Activated naive CD8-positive, alpha-beta T cell (primary cell): ENCODE results near the gene GPR26.
"Not testable (repeated sequence)": the region's sequence is repeated elsewhere in the genome, so short reads cannot be mapped to it uniquely, and the experiment has no call there.

Experiments used
- H3K27ac Mint-ChIP-seq: one replicate; pipeline ENCODE4 v1.8.0; 2021; ENCODE audit warnings: mixed read lengths
- H3K27me3 Mint-ChIP-seq: one replicate; pipeline ENCODE4 v1.8.0; 2021; ENCODE audit warnings: mixed read lengths
- H3K36me3 Mint-ChIP-seq: one replicate; pipeline ENCODE4 v1.8.0; 2021; ENCODE audit warnings: mixed read lengths
- H3K4me1 Mint-ChIP-seq: one replicate; pipeline ENCODE4 v1.8.0; 2021; ENCODE audit warnings: low read depth, mixed read lengths
- H3K4me3 Mint-ChIP-seq: one replicate; pipeline ENCODE4 v1.8.0; 2021; ENCODE audit warnings: mild to moderate bottlenecking, mixed read lengths
- H3K9me3 Mint-ChIP-seq: one replicate; pipeline ENCODE4 v1.8.0; 2021; ENCODE audit warnings: low read depth, mixed read lengths

GPR26 gene

DNA sequence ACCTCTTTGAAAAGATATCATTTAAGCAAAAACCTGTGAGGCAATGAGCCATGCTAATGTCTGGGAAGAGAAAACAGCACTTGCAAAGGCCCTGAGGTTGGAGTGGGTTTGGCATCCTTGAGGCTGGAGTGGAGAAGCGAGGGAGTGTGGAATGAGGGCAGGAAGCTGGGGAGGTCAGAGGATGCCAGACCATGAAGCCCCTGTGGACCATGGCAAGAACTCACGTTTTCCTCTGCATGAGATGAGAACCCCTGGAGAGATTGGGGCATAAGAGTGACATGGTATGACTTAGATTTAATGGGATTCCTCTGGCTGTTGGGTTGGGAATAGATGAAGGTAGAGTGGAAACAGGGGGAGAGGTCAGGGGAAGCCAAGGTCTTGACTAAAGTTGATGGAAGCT is 49.4 kb downstream of the GPR26 start:
- Mint-ChIP-seq H3K9me3 (no peaks in the 10 kb centered on the region), H3K27ac (no peak overlapping the region), H3K4me1 (no peaks in the 10 kb centered on the region), H3K27me3 (peaks cover 2% of the 10 kb centered on the region), H3K36me3 (no peaks in the 10 kb centered on the region), H3K4me3 (no peak overlapping the region)

DNA sequence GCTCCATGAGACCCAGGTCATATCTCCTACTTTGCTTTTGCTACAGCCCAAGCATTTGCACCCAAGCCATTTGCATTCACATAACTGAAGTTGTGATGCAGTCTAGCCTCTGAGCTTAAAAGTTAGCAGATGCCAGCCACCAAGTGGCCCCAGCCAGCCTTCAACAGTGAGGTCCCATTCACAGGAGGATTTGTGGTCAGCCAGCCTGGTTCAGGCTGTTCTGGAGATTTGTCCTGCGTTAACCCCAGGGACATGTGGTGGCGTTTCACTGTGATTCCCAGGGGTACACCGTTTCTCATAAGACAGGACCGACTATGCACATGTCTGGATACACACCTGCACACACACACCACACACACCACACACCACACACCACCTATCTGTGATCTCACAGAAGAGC is 51.2 kb downstream of the GPR26 start:
- no peaks in the 10 kb centered on the region for H3K9me3 Mint-ChIP-seq
- H3K4me3 Mint-ChIP-seq = no peak overlapping the region
- H3K4me1 Mint-ChIP-seq = no peaks in the 10 kb centered on the region
- no peaks in the 10 kb centered on the region for H3K36me3 Mint-ChIP-seq
- H3K27me3 Mint-ChIP-seq = peaks cover 4% of the 10 kb centered on the region
- no peak overlapping the region for H3K27ac Mint-ChIP-seq

DNA sequence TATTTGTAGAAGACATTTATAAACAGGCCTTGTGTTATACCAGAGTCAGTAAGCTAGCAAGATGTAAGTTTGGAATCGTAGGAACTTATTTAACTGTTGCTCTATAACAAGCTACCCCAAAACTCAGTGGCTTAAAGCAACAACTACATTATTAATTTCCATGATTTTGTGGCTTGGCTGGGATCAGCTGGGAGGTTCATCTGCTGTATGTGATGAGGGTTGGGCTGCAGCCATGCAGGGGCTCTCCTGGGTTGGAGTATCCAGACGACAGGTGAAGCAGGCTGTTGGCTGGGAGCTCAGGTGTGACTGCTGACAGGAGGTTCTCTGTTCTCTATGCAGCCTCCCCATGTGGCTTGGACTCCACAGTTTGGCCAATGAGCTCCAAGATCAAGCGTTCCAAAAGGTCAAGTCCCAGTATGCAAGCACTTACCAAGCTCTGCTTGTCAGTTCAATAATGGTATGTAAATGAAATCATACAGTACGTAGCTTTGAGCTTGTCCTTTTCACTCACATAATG is 52.4 kb downstream of the GPR26 start:
- no peaks in the 10 kb centered on the region for H3K36me3 Mint-ChIP-seq
- peaks cover 2% of the 10 kb centered on the region for H3K27me3 Mint-ChIP-seq
- no peak overlapping the region for H3K4me3 Mint-ChIP-seq
- H3K9me3 Mint-ChIP-seq = no peaks in the 10 kb centered on the region
- H3K27ac Mint-ChIP-seq = no peak overlapping the region
- no peaks in the 10 kb centered on the region for H3K4me1 Mint-ChIP-seq

DNA sequence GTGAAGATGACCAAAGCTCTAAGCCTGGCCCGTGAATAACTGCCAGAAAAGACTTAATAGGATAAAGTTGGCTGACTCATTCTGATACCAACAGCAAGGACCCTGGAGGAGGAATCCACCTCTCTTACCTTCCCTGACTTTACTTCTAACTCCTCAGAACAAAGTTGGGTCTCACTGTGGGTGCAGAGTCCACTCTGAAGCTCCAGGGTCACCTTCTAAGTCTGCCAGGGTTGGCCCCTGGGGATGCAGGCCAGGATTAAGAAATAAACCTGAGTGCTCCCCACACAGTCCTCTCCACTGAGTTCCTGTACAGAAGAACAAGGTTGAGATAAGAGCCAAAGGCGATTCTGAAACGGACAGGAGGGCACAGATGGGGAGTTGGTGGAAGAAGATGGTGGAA is 54.4 kb downstream of the GPR26 start:
- Mint-ChIP-seq H3K4me3 (no peak overlapping the region), H3K9me3 (no peaks in the 10 kb centered on the region), H3K27ac (no peak overlapping the region)

DNA sequence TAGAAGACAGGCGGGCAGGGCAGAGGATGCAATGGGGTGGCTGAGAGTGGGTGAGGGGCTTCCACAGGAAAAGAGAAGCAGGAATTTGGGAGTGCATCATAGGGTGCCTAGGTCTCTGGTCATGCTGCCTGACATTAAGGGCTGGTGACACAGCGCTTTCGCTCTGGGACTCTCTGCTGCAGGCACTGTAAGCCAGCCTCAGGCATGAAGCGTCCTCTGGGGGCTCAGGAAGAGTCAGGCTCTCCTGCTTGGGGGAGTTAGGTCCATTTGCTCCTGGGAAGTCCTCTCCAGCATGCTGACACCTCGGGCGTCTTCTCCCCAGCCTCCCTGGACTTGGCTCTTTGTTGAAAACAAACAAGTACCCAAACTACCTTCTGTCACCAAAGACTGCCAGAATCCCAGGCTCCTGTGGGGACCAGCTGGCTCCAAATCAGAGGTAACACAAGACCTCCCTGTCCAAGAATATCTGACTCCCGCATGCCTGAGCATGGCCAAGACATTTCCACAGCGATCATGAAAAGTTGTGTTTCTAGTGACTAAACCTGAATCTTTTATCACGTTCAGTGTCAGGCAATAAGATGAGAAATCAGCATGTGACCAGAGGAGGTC is 55.4 kb downstream of the GPR26 start:
- no peaks in the 10 kb centered on the region for H3K4me1 Mint-ChIP-seq
- H3K36me3 Mint-ChIP-seq = no peaks in the 10 kb centered on the region
- peaks cover 2% of the 10 kb centered on the region for H3K27me3 Mint-ChIP-seq
- no peak overlapping the region for H3K27ac Mint-ChIP-seq
- no peak overlapping the region for H3K4me3 Mint-ChIP-seq
- H3K9me3 Mint-ChIP-seq = no peaks in the 10 kb centered on the region

More for the DNA sequence above, 54.4 kb downstream of the GPR26 start:
- Mint-ChIP-seq H3K36me3 (no peaks in the 10 kb centered on the region), H3K27me3 (peaks cover 2% of the 10 kb centered on the region), H3K4me1 (no peaks in the 10 kb centered on the region)

DNA sequence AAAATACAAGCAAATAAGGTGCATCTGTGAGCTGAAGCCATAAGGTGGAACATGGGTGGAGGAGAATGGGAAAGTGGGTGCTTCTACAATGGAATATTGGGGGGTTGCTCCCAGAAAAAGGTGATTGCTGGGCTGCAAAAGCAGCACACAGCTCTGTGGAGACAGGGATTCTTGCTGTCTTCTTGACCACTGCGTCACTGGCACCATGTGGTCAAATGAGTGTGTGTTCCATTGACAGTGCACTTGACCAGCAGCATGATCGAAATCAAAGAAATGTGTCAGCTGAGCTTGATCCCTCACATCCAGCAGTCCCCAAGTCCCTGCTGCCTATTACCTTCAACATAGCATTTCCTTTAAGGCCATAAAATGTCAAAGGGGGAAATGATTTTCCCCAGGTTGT is 56.2 kb downstream of the GPR26 start:
- Mint-ChIP-seq H3K4me3 (no peak overlapping the region), H3K27ac (no peak overlapping the region), H3K4me1 (no peaks in the 10 kb centered on the region), H3K9me3 (no peaks in the 10 kb centered on the region), H3K27me3 (peaks cover 2% of the 10 kb centered on the region), H3K36me3 (no peaks in the 10 kb centered on the region)

DNA sequence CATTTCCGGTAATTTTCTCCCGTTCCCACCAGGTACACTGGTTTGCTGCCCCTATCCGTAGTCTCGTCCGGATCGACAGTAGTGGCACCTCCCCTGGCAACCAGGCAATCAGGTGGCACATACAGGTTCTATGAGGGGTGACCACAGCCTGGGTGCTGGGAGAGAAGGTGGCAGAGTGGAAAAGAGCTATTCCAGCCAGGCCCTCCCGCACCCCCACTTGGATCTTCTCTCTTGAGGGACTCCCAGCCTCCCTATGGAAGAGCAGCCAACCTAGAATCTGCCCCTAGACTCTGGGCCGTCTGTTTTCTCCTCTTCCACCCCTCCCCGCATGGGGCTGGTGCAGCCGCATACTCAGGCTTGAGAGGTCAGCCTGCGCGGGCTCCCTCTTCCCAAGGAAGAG is 58.6 kb downstream of the GPR26 start:
- H3K4me1 Mint-ChIP-seq = no peaks in the 10 kb centered on the region
- peaks cover 2% of the 10 kb centered on the region for H3K27me3 Mint-ChIP-seq
- no peaks in the 10 kb centered on the region for H3K9me3 Mint-ChIP-seq
- H3K4me3 Mint-ChIP-seq = no peak overlapping the region
- H3K36me3 Mint-ChIP-seq = no peaks in the 10 kb centered on the region
- H3K27ac Mint-ChIP-seq = no peak overlapping the region

DNA sequence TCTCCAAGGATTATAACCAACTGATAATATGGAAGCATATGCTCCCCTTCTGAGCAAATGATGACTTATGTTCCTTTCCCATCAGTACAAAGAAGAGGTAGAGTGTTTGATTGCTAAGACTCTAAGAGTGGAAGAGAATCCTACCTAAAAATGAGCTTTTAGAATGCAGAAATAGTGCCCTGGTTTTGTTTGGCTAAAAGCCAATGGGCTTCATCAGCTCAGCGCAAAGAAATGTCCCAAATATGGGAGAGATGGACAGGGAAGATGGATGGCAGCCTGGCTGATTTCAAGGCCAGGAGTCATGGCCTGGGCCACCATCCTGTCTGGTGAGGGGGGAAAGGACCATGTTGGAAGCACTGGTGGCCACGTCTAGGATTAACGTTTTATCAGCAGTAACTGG is 60.2 kb downstream of the GPR26 start:
- H3K27me3 Mint-ChIP-seq = no peaks in the 10 kb centered on the region
- no peak overlapping the region for H3K4me3 Mint-ChIP-seq
- H3K27ac Mint-ChIP-seq = no peak overlapping the region

DNA sequence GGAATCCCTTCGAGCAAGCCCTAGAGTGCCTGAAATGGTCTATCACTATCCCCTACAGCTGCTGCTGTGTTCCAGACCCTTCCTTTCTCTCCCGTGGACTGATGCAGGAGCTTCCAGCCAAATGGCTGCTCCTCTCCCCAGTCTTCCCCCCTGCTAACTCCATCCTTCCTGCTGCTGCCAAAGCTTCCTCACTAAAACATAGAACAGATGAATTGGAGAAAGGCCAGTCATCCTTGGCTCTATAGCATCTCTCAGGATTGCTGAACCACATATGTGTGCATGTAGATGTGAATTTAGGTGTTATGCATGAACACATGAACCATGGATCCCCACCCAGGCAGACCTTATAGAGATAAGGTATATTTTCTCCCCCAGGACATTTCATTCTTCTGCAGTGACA is 60.7 kb downstream of the GPR26 start:
- no peaks in the 10 kb centered on the region for H3K4me1 Mint-ChIP-seq
- no peak overlapping the region for H3K27ac Mint-ChIP-seq
- H3K36me3 Mint-ChIP-seq = no peaks in the 10 kb centered on the region
- H3K9me3 Mint-ChIP-seq = no peaks in the 10 kb centered on the region
- H3K27me3 Mint-ChIP-seq = no peaks in the 10 kb centered on the region
- no peak overlapping the region for H3K4me3 Mint-ChIP-seq

More for the DNA sequence above, 60.2 kb downstream of the GPR26 start:
- Mint-ChIP-seq H3K4me1 (no peaks in the 10 kb centered on the region), H3K9me3 (no peaks in the 10 kb centered on the region), H3K36me3 (no peaks in the 10 kb centered on the region)

DNA sequence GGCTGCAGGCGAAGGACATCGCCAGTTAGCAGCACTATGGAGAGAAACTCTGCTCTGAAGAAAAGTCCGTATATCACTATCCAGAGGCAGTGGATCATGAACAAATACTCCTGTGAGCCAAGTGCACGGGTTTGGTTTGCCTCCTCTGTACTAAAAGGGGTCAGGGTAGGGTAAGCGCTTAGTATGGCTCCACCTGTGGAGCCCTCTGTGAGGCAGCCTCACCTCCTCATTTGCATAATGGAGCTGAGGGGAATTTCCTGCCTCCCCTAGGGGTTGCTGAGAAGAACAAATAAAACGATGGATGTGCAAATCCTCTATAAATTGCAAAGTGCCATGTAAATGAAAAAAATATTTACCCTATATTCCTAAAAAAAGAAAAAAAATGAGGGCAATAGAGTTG is 63.4 kb downstream of the GPR26 start:
- Mint-ChIP-seq H3K27me3 (no peaks in the 10 kb centered on the region), H3K36me3 (no peaks in the 10 kb centered on the region), H3K4me1 (no peaks in the 10 kb centered on the region), H3K4me3 (no peak overlapping the region), H3K9me3 (no peaks in the 10 kb centered on the region), H3K27ac (no peak overlapping the region)

DNA sequence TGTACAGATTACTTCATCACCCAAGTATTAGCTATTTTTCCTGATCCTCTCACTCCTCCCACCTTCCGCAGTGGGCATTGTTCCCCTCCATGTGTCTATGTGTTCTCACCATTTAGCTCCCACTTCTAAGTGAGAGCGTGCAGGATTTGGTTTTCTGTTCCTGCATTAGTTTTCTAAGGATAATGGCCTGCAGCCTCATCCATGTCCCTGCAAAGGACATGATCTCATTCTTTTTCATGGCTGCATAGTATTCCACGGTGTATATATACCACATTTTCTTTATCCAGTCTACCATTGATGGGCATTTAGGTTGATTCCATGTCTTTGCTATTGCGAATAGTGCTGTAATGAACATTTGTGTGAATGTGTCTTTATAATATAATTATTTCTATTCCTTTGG is 70.8 kb downstream of the GPR26 start:
- H3K4me1 Mint-ChIP-seq, H3K27ac Mint-ChIP-seq, H3K4me3 Mint-ChIP-seq, H3K9me3 Mint-ChIP-seq, H3K36me3 Mint-ChIP-seq, H3K27me3 Mint-ChIP-seq: not testable (repeated sequence)

DNA sequence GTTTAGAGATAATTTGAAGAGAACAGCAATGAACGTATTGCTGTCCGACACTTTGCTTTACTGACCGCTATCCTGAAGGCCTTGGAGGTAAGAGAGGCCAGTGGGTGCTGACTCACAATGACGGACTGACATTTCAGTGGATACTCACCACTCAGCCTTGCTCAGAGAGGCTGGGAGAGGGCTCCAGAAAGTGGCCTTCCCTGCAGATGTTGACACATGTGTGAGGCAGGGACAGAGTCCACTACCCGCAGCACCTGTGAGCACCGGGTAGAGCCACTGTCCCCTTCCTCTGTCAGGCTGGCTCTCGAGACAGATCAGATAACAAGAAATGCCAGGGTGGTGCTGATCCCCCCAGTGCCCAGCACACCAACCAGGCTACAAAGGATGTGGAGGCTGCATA is 75.0 kb downstream of the GPR26 start:
- Mint-ChIP-seq H3K27me3 (peaks cover 2% of the 10 kb centered on the region), H3K9me3 (no peaks in the 10 kb centered on the region), H3K4me3 (no peak overlapping the region), H3K36me3 (no peaks in the 10 kb centered on the region), H3K27ac (no peak overlapping the region), H3K4me1 (no peaks in the 10 kb centered on the region)

DNA sequence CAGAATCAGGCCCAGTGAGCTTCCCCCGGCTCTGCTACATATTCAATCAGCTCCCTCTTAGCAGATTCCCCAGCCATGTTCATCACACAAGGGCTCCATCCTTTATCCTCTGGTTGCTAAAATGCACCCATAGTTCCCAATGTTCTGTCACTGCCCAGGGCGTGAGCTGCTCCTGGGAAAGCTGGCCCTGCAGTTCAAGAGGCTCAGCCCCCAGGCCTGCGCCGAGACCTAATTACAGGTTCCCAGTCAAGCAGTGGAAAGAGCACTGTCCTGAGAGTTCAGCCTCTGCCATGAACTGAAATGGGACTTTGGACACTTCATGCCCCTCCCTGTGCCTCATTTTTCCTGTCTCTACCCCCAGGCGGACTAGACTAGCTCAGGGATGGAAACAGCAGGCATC is 75.6 kb downstream of the GPR26 start:
- Mint-ChIP-seq H3K27ac (no peak overlapping the region), H3K36me3 (no peaks in the 10 kb centered on the region), H3K9me3 (no peaks in the 10 kb centered on the region), H3K4me1 (no peaks in the 10 kb centered on the region), H3K27me3 (peaks cover 2% of the 10 kb centered on the region), H3K4me3 (no peak overlapping the region)

DNA sequence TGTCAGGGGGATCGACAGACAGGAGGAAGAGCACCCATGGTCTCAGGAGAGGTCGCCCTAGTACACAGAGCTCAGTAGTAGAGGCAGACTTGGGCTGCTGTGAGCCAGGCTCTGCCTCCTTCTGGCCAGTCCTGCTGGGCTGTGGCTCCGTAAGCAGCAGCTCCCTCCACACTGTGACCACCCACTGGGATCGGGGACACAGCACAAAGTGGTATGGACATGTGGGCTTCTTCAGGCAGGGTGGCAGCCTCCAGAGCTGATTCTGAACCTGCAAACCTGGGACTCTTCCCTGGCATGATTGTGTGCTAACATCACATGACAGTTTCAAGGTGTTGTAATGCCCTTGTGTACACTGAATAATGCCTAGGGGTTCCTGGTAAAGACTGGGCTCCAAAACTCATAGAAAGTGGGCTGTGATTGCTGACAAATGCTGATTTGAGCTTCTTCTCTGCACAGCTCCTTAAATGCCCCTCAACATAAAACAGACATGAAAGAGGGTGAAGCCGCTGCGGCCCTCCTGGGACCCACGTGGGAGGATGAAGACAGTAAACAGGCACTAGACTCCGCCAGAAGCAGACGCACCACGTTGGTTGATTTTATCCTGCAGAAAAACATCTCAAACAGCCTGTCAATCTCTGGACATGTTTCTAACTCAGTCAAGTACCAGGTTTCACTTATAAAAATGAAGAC is 76.7 kb downstream of the GPR26 start:
- Mint-ChIP-seq H3K36me3 (no peaks in the 10 kb centered on the region), H3K4me1 (no peaks in the 10 kb centered on the region), H3K4me3 (no peak overlapping the region), H3K27ac (no peak overlapping the region), H3K9me3 (no peaks in the 10 kb centered on the region), H3K27me3 (peaks cover 2% of the 10 kb centered on the region)

DNA sequence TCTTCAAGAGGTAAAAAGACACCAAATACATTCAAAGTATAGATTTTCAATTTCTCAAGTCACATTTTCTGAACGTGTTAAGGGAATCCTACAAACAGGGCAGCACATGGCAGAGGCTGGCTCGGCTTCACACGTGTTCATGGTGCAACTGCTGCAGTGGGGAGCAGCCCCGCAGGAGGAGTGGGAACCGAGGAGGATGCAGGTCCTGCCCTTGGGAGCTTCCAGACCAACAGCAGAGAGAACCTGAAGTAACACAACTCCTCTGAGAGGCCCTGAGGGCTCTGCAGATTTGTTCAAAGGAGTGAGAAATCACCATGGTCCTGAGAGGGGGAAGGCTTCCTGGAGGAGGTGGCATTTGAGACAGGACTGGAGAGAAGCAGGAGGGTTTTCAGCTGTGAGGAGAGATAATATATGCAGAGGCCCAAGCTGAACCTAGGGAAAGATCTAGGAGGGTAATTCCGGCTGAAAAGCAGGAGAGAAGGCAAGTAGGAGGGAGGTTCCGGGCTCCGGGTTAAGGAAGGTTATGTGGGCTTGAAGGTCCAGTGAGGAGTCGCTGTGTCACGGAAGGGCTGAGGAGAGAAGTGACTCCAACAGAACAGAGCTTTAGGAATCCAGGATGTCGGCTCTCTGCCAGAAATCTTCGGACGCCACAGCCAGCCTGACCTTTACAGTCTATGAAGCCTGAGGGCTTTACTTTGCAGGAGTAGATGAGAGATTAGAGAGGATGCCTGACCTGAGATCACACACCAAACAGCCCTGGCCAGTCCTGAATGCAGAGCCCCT is 77.5 kb downstream of the GPR26 start:
- H3K27me3 Mint-ChIP-seq = peaks cover 2% of the 10 kb centered on the region
- H3K36me3 Mint-ChIP-seq = no peaks in the 10 kb centered on the region
- H3K4me3 Mint-ChIP-seq = no peak overlapping the region
- no peaks in the 10 kb centered on the region for H3K4me1 Mint-ChIP-seq
- H3K9me3 Mint-ChIP-seq = no peaks in the 10 kb centered on the region
- H3K27ac Mint-ChIP-seq = no peak overlapping the region
